Mammary epithelial cell (primary cell): ENCODE results near the gene CD99.
"Not testable (repeated sequence)": the region's sequence is repeated elsewhere in the genome, so short reads cannot be mapped to it uniquely, and the experiment has no call there.

Experiments
- CTCF ChIP-seq, 2 donors: IDR thresholded peaks in 1 of 2; conservative IDR thresholded peaks in 1 of 2; 2 replicates each; pipeline ENCODE4 v1.5.1; 2011 to 2012; ENCODE audit warnings: inconsistent platforms in 2 of 2, low read length in 2 of 2, mild to moderate bottlenecking in 2 of 2, control low read depth in 1 of 2, low read depth in 1 of 2; ENCODE audit not compliant: insufficient read depth in 1 of 2; ENCODE audit errors: extremely low read depth in 1 of 2
- EZH2 ChIP-seq: IDR thresholded peaks from 2 replicates; pipeline ENCODE4 v1.6.1; 2012; ENCODE audit warnings: low read length, inconsistent platforms, borderline replicate concordance

- TF ChIP-seq CTCF (conservative IDR thresholded peaks at IDR 0.05 in 1 of 2, IDR thresholded peaks at IDR 0.05 in 1 of 2; ENCODE audit: extremely low read depth in 1 of 2, insufficient read depth in 1 of 2, low read depth in 1 of 2, low read length in 2 of 2); EZH2: not testable (repeated sequence)
Measured at GRCh38 chrX:2751874-2752300, 60.8 kb downstream of the CD99 start, which contains the start of gene XG.
